ENCODE results near the gene UBQLN2. TPM values are rescaled to one million over a fixed set of nuclear protein-coding genes. Genes with fewer than 3 reads are reported as not detected.

Gene UBQLN2
- total RNA-seq, 1 experiment from 2014 or later = 22.6 TPM

DNA sequence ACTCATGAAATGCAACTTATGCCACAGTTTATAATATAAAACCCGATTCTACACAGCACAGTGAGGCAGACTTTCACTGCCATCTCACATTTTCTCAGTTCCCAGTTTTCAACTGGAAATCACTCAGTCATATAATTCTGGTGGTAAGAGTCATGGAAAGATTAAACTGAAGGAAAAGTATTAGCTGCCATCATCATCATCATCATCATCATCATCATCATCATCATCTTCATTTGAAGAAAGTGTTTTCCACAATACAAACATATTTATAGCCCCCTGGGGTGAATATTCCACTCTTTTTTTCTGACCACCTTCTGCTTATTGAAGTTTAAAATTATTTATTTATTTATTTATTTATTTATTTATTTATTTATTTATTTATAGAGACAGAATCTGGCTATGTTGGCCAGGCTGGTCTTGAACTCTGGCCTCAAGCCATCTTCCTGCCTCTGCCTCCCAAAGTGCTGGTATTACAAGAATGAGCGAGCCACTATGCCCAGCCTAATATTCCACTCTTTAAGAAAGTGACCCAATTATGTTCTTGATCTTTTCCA, 6.0 kb upstream of the UBQLN2 start:
- Mint-ChIP-seq H3K4me1 (ENCODE audit: low read depth, unreplicated experiment) (no peaks in the 10 kb centered on the region), H3K9me3 (ENCODE audit: unreplicated experiment) (no peaks in the 10 kb centered on the region), H3K27me3 (ENCODE audit: insufficient read depth, unreplicated experiment) (no peaks in the 10 kb centered on the region), H3K4me3 (ENCODE audit: unreplicated experiment) (no peak overlapping the region), H3K27ac (ENCODE audit: unreplicated experiment) (no peak overlapping the region), H3K36me3 (ENCODE audit: insufficient read depth, unreplicated experiment) (no peaks in the 10 kb centered on the region)
- no TSS peak for BruUV-seq (replicated peaks)
- intact Hi-C loops (cut with micrococcal nuclease; ENCODE audit: unreplicated experiment) = no loop called here
- TF ChIP-seq, protein P1, sequence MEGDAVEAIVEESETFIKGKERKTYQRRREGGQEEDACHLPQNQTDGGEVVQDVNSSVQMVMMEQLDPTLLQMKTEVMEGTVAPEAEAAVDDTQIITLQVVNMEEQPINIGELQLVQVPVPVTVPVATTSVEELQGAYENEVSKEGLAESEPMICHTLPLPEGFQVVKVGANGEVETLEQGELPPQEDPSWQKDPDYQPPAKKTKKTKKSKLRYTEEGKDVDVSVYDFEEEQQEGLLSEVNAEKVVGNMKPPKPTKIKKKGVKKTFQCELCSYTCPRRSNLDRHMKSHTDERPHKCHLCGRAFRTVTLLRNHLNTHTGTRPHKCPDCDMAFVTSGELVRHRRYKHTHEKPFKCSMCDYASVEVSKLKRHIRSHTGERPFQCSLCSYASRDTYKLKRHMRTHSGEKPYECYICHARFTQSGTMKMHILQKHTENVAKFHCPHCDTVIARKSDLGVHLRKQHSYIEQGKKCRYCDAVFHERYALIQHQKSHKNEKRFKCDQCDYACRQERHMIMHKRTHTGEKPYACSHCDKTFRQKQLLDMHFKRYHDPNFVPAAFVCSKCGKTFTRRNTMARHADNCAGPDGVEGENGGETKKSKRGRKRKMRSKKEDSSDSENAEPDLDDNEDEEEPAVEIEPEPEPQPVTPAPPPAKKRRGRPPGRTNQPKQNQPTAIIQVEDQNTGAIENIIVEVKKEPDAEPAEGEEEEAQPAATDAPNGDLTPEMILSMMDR (IDR thresholded peaks at IDR 0.05; ENCODE audit: insufficient read depth in 1 of 2, low read depth in 1 of 2, low read length in 1 of 2, severe bottlenecking in 1 of 2, unreplicated experiment in 1 of 2) = no peak
- Histone ChIP-seq H3K36me3 (ENCODE audit: control insufficient read depth, insufficient read depth, low read length) (no peaks in the 10 kb centered on the region), H3K4me1 (no peaks in the 10 kb centered on the region), H3K4me3 (ENCODE audit: low read depth, low read length) (no peak overlapping the region), H3K27me3 (replicated peaks; ENCODE audit: control insufficient read depth, insufficient read depth, low read length) (no peaks in the 10 kb centered on the region), H3K9me3 (no peaks in the 10 kb centered on the region)
- DNase-seq = no peak
- ChIA-PET CTCF (no interaction called here), POLR2A (no interaction called here)

GRCh38 chrX:56564164-56564885, 898 bp downstream of the UBQLN2 start:
- Mint-ChIP-seq H3K4me3 (ENCODE audit: unreplicated experiment) (peak overlapping the region; percentile 78), H3K9me3 (ENCODE audit: unreplicated experiment) (no peaks in the 10 kb centered on the region), H3K27ac (ENCODE audit: unreplicated experiment) (peak overlapping the region; percentile 85), H3K36me3 (ENCODE audit: insufficient read depth, unreplicated experiment) (no peaks in the 10 kb centered on the region), H3K27me3 (ENCODE audit: insufficient read depth, unreplicated experiment) (no peaks in the 10 kb centered on the region), H3K4me1 (ENCODE audit: low read depth, unreplicated experiment) (peaks cover 11% of the 10 kb centered on the region)
- DNase-seq = peak in 1 of 2 experiments; percentile 6
- TF ChIP-seq, protein P1 (IDR thresholded peaks at IDR 0.05; ENCODE audit: insufficient read depth in 1 of 2, low read depth in 1 of 2, low read length in 1 of 2, severe bottlenecking in 1 of 2, unreplicated experiment in 1 of 2) = no peak
- H3K36me3 ChIP-seq (ENCODE audit: control insufficient read depth, insufficient read depth, low read length) = peaks cover 1% of the 10 kb centered on the region; the same call in 1 of the 2 replicates
- H3K4me3 ChIP-seq (ENCODE audit: low read depth, low read length) = peak overlapping the region; percentile 77
- no peaks in the 10 kb centered on the region for H3K4me1 ChIP-seq
- intact Hi-C loops (cut with micrococcal nuclease; ENCODE audit: unreplicated experiment) = no loop called here
- no peaks in the 10 kb centered on the region for H3K27me3 ChIP-seq (replicated peaks; ENCODE audit: control insufficient read depth, insufficient read depth, low read length)
- TSS peak; percentile 29 for BruUV-seq (replicated peaks)
- ChIA-PET CTCF (no interaction called here), POLR2A (no interaction called here)
- no peaks in the 10 kb centered on the region for H3K9me3 ChIP-seq

- DNase-seq = no peak
- ChIA-PET CTCF (no interaction called here), POLR2A (no interaction called here)
- Mint-ChIP-seq H3K4me1 (ENCODE audit: low read depth, unreplicated experiment) (peaks cover 11% of the 10 kb centered on the region), H3K36me3 (ENCODE audit: insufficient read depth, unreplicated experiment) (no peaks in the 10 kb centered on the region), H3K4me3 (ENCODE audit: unreplicated experiment) (peak overlapping the region; percentile 78), H3K27me3 (ENCODE audit: insufficient read depth, unreplicated experiment) (no peaks in the 10 kb centered on the region), H3K9me3 (ENCODE audit: unreplicated experiment) (no peaks in the 10 kb centered on the region), H3K27ac (ENCODE audit: unreplicated experiment) (no peak overlapping the region)
- intact Hi-C loops (cut with micrococcal nuclease; ENCODE audit: unreplicated experiment) = no loop called here
- Histone ChIP-seq H3K9me3 (no peaks in the 10 kb centered on the region), H3K36me3 (ENCODE audit: control insufficient read depth, insufficient read depth, low read length) (peaks cover 1% of the 10 kb centered on the region; the same call in 1 of the 2 replicates), H3K27me3 (replicated peaks; ENCODE audit: control insufficient read depth, insufficient read depth, low read length) (no peaks in the 10 kb centered on the region), H3K4me1 (no peaks in the 10 kb centered on the region), H3K4me3 (ENCODE audit: low read depth, low read length) (peak overlapping the region; percentile 77)
- TF ChIP-seq, protein P1 (IDR thresholded peaks at IDR 0.05; ENCODE audit: insufficient read depth in 1 of 2, low read depth in 1 of 2, low read length in 1 of 2, severe bottlenecking in 1 of 2, unreplicated experiment in 1 of 2) = no peak
- no TSS peak for BruUV-seq (replicated peaks)
Observed at GRCh38 chrX:56564921-56565840, 1.8 kb downstream of the UBQLN2 start.
